GM19324 (cell line): ENCODE results near the gene GLIS2.

Experiments
- ATAC-seq: cut with Tn5 transposase; IDR thresholded peaks from one replicate; pipeline ENCODE4 v1.9.1; 2021; ENCODE audit warnings: mild to moderate bottlenecking, moderate library complexity; ENCODE audit not compliant: unreplicated experiment, low FRiP score

The GLIS2 gene

GRCh38 chr16:4380119-4381063 is 64.5 kb downstream of the GLIS2 start:
- no peak for ATAC-seq

GRCh38 chr16:4381072-4381934 is 65.4 kb downstream of the GLIS2 start:
- ATAC-seq: no peak

- ATAC-seq: no peak
Observed at GRCh38 chr16:4381935-4382794, 66.3 kb downstream of the GLIS2 start.

- no peak for ATAC-seq
Observed at GRCh38 chr16:4382795-4383357, 67.0 kb downstream of the GLIS2 start.

- no peak for ATAC-seq
Observed at GRCh38 chr16:4383591-4384444, 68.0 kb downstream of the GLIS2 start.

GRCh38 chr16:4384509-4384942 is 68.7 kb downstream of the GLIS2 start:
- no peak for ATAC-seq

GRCh38 chr16:4385066-4385788 is 69.4 kb downstream of the GLIS2 start:
- ATAC-seq: no peak

- ATAC-seq: no peak
Observed at GRCh38 chr16:4385789-4386450, 70.1 kb downstream of the GLIS2 start.

- no peak for ATAC-seq
Observed at GRCh38 chr16:4386451-4386805, 70.6 kb downstream of the GLIS2 start.

- no peak for ATAC-seq
Observed at GRCh38 chr16:4386951-4387565, 71.2 kb downstream of the GLIS2 start.

- no peak for ATAC-seq
Observed at GRCh38 chr16:4387781-4388180, 71.9 kb downstream of the GLIS2 start.

GRCh38 chr16:4388271-4389021 is 72.6 kb downstream of the GLIS2 start:
- no peak for ATAC-seq
